Fibroblast of lung (primary cell): ENCODE data around the gene PPIP5K2.

Experiments used
- CTCF ChIP-seq, 2 donors: IDR thresholded peaks in 1 of 2; conservative IDR thresholded peaks in 1 of 2; 1 replicate in 1 of 2; 2 replicates in 1 of 2; pipeline ENCODE4 v1.5.1; 2011 to 2012; ENCODE audit warnings: low read length in 2 of 2, control low read depth in 1 of 2, inconsistent platforms in 1 of 2, low read depth in 1 of 2, mild to moderate bottlenecking in 1 of 2
- EZH2 ChIP-seq: IDR thresholded peaks from 2 replicates; pipeline ENCODE4 v1.5.1; 2012; ENCODE audit warnings: low read length, control low read depth, mild to moderate bottlenecking; ENCODE audit errors: missing control alignments

- no peak for TF ChIP-seq CTCF (conservative IDR thresholded peaks at IDR 0.05 in 1 of 2, IDR thresholded peaks at IDR 0.05 in 1 of 2; ENCODE audit: low read depth in 1 of 2, low read length in 2 of 2)
- TF ChIP-seq EZH2 = no peak
These were observed 10.8 kb upstream of the PPIP5K2 start for GRCh38 chr5:103109277-103109676.
